Measurements from ENCODE around the gene JAG1. TPM values are rescaled to one million over a fixed set of nuclear protein-coding genes. Genes with fewer than 3 reads are reported as not detected.
A peak's percentile ranks its signal among the peaks of the same experiment; 100 is the strongest.

JAG1 gene
- 10 to 100 TPM; 22.6 to 60.1 (median 27.4) TPM for total RNA-seq
- 10 to 100 TPM; 13.9 to 14.6 TPM for polyA plus RNA-seq

DNA sequence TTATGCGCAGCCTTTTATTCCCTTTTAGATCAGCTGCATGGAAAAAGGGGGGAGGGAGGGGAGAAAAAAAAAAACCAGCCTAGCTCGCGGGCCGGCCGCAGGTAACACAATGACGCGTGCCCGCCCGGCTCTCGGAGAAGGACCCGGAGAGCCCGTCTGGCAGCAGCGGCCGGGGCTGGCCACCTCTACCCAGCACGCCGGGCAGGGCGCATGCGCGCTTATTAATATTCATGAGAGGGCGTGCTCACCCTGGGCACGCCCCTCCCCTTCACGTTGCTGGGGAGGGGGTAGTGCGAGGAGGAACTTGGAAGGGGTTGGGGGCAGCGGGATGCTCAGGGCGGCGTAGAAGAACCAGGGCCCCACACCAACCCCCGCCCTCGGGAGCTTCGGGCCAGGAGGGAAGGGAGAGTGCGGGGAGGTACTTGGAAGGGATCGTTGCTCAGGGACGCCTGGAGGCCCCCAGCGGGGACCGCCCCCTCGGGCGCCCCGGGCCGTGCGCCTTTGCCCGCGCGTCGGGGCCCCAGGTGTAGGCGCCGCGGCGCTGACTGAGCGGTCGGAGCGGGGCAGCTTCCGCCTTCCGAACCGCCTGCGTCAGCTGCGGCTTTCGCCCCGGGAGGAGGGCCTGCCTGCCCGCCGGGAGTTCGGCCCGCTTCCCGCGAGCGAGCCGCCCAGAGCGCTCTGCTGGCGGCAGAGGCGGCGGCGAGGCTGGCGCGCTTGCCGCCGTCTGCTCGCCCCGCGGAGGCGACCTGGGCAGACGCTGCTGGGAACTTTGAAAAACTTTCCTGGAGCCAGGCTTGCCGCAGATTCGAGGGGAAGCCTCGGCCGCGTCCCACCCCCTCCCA lies at the start of gene JAG1:
Gene JAG1 (minus strand): TSS at position 158 of the 842 bp plus-strand sequence. CDS start 469 bp downstream, outside the sequence.
- Histone ChIP-seq H3K27ac (peak within 1 kb of the TSS; percentile 99 to 100 (median 100)), H3K9me3 (no peaks in the 10 kb centered on the region), H3K36me3 (no peaks in the 10 kb centered on the region), H3K4me1 (peaks cover 2 to 13% (median 4%) of the 10 kb centered on the region in 3 donors), H3K27me3 (no peaks in the 10 kb centered on the region), H3K4me3 (peak within 1 kb of the TSS; percentile 59 to 99 (median 88))
- FAIRE-seq (no peak), DNase-seq (peak; percentile 96 to 100 (median 98)), ATAC-seq (peak; percentile 73 to 84 (median 78))
- intact Hi-C loops (cut with DNase I): loop anchor here in 1 of 3 donors (10.0 kb wide), 2 partner anchors 541 to 601 kb away; no protein-coding TSS in a partner anchor
- TF ChIP-seq, protein P1, sequence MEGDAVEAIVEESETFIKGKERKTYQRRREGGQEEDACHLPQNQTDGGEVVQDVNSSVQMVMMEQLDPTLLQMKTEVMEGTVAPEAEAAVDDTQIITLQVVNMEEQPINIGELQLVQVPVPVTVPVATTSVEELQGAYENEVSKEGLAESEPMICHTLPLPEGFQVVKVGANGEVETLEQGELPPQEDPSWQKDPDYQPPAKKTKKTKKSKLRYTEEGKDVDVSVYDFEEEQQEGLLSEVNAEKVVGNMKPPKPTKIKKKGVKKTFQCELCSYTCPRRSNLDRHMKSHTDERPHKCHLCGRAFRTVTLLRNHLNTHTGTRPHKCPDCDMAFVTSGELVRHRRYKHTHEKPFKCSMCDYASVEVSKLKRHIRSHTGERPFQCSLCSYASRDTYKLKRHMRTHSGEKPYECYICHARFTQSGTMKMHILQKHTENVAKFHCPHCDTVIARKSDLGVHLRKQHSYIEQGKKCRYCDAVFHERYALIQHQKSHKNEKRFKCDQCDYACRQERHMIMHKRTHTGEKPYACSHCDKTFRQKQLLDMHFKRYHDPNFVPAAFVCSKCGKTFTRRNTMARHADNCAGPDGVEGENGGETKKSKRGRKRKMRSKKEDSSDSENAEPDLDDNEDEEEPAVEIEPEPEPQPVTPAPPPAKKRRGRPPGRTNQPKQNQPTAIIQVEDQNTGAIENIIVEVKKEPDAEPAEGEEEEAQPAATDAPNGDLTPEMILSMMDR (IDR thresholded peaks at IDR 0.05): no peak
- 0% methylated on average over 68 to 84 of the region's 84 CpGs for WGBS, 2 donors

DNA sequence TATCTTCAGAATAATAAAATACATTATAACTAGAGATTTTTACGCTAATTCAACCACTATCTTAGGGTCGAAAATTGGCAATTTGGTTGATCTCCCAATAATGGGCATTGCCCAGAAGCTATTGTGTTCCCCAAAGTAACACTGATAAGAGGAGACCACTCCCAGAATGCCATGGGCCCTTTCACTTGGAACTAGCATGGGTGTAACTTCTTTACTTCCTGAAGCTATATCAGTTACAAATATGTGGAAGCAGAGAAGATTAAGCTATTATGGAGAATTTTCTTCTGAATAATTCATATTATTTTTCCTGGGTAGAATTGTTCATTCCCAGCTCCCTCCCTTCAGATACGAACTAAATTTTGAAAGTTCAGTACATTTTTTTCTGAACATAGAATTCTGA lies 48.2 kb upstream of the JAG1 start:
- DNase-seq (no peak), ATAC-seq (no peak), FAIRE-seq (no peak)
- no peaks in the 10 kb centered on the region for H3K9me3 ChIP-seq
- H3K27ac ChIP-seq: no peak overlapping the region
- H3K27me3 ChIP-seq: no peaks in the 10 kb centered on the region
- peaks cover 0 to 3% (median 2%) of the 10 kb centered on the region in 3 donors for H3K4me1 ChIP-seq
- TF ChIP-seq, protein P1 (IDR thresholded peaks at IDR 0.05): no peak
- no peak overlapping the region for H3K4me3 ChIP-seq
- WGBS, 2 donors: 86 to 91% methylated on average over 3 of the region's 3 CpGs
- intact Hi-C loops (cut with DNase I): no loop called here
- no peaks in the 10 kb centered on the region for H3K36me3 ChIP-seq

DNA sequence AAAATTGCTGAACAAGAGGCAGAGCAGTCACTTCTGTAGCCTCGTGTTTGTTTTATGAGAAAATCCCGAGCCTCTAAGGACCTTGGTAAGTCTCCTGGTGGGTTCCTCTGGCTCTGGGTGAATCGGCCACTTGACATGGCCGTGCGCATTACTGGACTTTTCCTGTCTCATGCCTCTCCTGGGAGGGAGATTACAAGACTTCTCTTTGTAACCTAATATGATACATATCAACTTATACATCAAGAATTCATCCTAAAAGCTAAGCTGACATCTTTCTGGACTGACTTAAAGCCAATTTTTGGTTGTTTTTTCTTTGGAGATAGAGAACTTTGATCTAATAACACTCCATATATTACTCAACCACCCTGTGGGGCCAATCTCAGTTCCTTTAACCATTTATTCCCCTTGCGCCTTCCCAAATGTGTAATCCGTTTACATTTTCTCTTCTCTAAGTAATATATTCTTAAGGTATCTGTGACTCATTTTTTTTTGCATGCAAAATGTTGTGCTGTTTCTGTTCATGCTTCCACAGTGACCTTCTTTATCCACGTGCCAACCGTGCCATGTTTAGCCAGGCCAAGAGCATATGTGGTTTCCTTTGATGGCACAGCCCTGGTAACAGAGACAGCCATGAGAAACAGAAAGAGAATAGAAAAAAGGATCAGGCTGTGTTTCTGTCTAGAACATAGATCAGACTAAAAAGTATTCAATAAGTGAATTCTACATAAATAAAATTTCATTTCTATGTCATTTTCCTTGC lies 47.5 kb upstream of the JAG1 start:
- no peak overlapping the region for H3K27ac ChIP-seq

DNA sequence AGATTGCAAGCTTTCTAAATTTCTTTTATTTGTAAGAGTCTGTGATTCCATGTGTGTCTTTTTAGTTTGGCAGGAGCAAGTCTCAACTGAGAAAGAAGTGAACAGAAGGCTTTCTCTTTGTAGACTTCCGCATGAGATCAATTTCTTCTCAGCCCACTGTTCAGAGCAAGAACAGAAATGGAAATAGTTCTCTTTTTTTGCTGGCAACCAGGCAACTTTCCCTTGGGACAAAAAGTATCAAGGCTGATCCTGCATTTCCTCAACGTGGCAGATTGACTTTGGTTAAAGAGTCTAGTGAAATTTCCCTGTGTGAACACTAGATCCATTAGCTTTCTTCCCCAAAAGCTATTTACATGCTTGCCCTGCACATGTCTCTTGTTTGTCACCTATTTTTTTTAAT lies 46.8 kb upstream of the JAG1 start:
- 60 to 63% methylated on average over 2 of the region's 2 CpGs for WGBS, 2 donors
- Histone ChIP-seq H3K36me3 (no peaks in the 10 kb centered on the region), H3K9me3 (no peaks in the 10 kb centered on the region), H3K4me3 (no peak overlapping the region), H3K27me3 (no peaks in the 10 kb centered on the region), H3K4me1 (peaks cover 9 to 11% (median 10%) of the 10 kb centered on the region in 3 donors), H3K27ac (no peak overlapping the region)
- FAIRE-seq: no peak
- ATAC-seq: no peak
- intact Hi-C loops (cut with DNase I): no loop called here
- TF ChIP-seq, protein P1 (IDR thresholded peaks at IDR 0.05): no peak
- no peak for DNase-seq

More for the DNA sequence above, 47.5 kb upstream of the JAG1 start:
- H3K4me3 ChIP-seq: no peak overlapping the region
- FAIRE-seq (no peak), ATAC-seq (no peak), DNase-seq (no peak)
- 84 to 85% methylated on average over 9 of the region's 9 CpGs for WGBS, 2 donors
- no peaks in the 10 kb centered on the region for H3K9me3 ChIP-seq
- intact Hi-C loops (cut with DNase I): no loop called here
- TF ChIP-seq, protein P1 (IDR thresholded peaks at IDR 0.05): no peak
- peaks cover 6 to 9% (median 8%) of the 10 kb centered on the region in 3 donors for H3K4me1 ChIP-seq
- no peaks in the 10 kb centered on the region for H3K36me3 ChIP-seq
- no peaks in the 10 kb centered on the region for H3K27me3 ChIP-seq

Data from pancreas (tissue), 10 donors.